Endothelial cell of umbilical vein (primary cell): ENCODE results near the gene TRAF1. TPM values are rescaled to one million over a fixed set of nuclear protein-coding genes. Genes with fewer than 3 reads are reported as not detected.

ENCODE experiments used
- BruUV-seq: library from RNA; stranded (reverse); fragments of 400-500 nt; replicated peaks from 2 replicates; lab custom pipeline; 2021; lab: Mats Ljungman, UMichigan
- CTCF ChIA-PET: fragments of 300-600, 350-600 bp; sonication (Branson Sonifier 250); formaldehyde crosslinking; loops from one replicate; lab custom pipeline; 2021; ENCODE audit warnings: antibody characterized with exemption, inconsistent platforms; lab: Charles Lee
- POLR2A ChIA-PET: fragments of 300-600, 350-600 bp; sonication (Branson Sonifier 250); formaldehyde crosslinking; loops from one replicate; lab custom pipeline; 2021; ENCODE audit warnings: antibody characterized with exemption, inconsistent platforms; lab: Charles Lee
- DNase-seq: peaks from one replicate; pipeline ENCODE4 v3.0.0-alpha.2; 2011; ENCODE audit warnings: low read depth, low spot score
- FAIRE-seq: peaks from 2 replicates; lab custom pipeline; 2011; peaks lifted over from hg19 to GRCh38; lab: Jason Lieb, UNC
- H2AFZ ChIP-seq: 2 replicates; pipeline ENCODE4 v1.6.0; 2012; ENCODE audit warnings: low read depth, low read length, control low read depth, inconsistent platforms
- H3K27ac ChIP-seq: 2 replicates; pipeline ENCODE4 v1.5.1; 2011; ENCODE audit warnings: low read depth, mild to moderate bottlenecking, control low read depth, low read length, moderate library complexity; ENCODE audit not compliant: insufficient read depth
- H3K27me3 ChIP-seq, 2 experiments: 2 replicates each; pipeline versions ENCODE4 v1.6.0 to v1.6.1; 2011; ENCODE audit warnings: low read length in 2 of 2, mixed read lengths in 1 of 2; ENCODE audit not compliant: control insufficient read depth in 2 of 2, insufficient read depth in 2 of 2
- H3K36me3 ChIP-seq, 2 experiments: 2 replicates in 1 of 2; 3 replicates in 1 of 2; pipeline ENCODE4 v1.5.1; 2011; ENCODE audit warnings: low read length in 2 of 2, mild to moderate bottlenecking in 1 of 2, moderate library complexity in 1 of 2; ENCODE audit not compliant: control insufficient read depth in 2 of 2, insufficient read depth in 2 of 2; ENCODE audit errors: extremely low read depth in 1 of 2
- H3K4me1 ChIP-seq: 3 replicates; pipeline ENCODE4 v1.5.1; 2011; ENCODE audit warnings: mild to moderate bottlenecking, low read length; ENCODE audit not compliant: control insufficient read depth, insufficient read depth; ENCODE audit errors: extremely low read depth
- H3K4me2 ChIP-seq: 2 replicates; pipeline ENCODE4 v1.6.1; 2011; ENCODE audit warnings: low read length, control low read depth, mixed read lengths; ENCODE audit not compliant: insufficient read depth
- H3K4me3 ChIP-seq, 3 experiments: fragments of 200-600 bp in 1 of 3; sonication (generic), shearing (Covaris generic) in 1 of 3; replicated peaks in 1 of 3; 2 replicates each; pipeline ENCODE4 v1.5.1; 2011 to 2016; ENCODE audit warnings: control low read depth in 3 of 3, low read length in 3 of 3, mild to moderate bottlenecking in 2 of 3, inconsistent platforms in 1 of 3, low read depth in 1 of 3, moderate library complexity in 1 of 3; ENCODE audit not compliant: insufficient read depth in 1 of 3
- H3K79me2 ChIP-seq: 2 replicates; pipeline ENCODE4 v1.6.0; 2012; ENCODE audit warnings: low read length, inconsistent platforms; ENCODE audit not compliant: control insufficient read depth, insufficient read depth
- H3K9ac ChIP-seq: replicated peaks from 2 replicates; pipeline ENCODE3; 2011; ENCODE audit warnings: low read length, control low read depth; ENCODE audit not compliant: insufficient read depth; ENCODE audit errors: extremely low read depth
- H3K9me1 ChIP-seq: replicated peaks from 3 replicates; pipeline ENCODE4 v1.6.0; 2011; ENCODE audit warnings: mild to moderate bottlenecking, low read length; ENCODE audit not compliant: control insufficient read depth, insufficient read depth; ENCODE audit errors: extremely low read depth
- H3K9me3 ChIP-seq: replicated peaks from 2 replicates; pipeline ENCODE4 v1.5.1; 2012; ENCODE audit warnings: low read length, inconsistent platforms; ENCODE audit not compliant: control insufficient read depth, insufficient read depth
- H4K20me1 ChIP-seq: replicated peaks from 2 replicates; pipeline ENCODE3; 2011; ENCODE audit warnings: mild to moderate bottlenecking, low read length; ENCODE audit not compliant: control insufficient read depth, insufficient read depth; ENCODE audit errors: extremely low read depth
- EZH2 ChIP-seq: IDR thresholded peaks from 2 replicates; pipeline ENCODE4 v1.6.1; 2012; ENCODE audit warnings: borderline replicate concordance, low read depth, mild to moderate bottlenecking, moderate library complexity, low read length, inconsistent platforms; ENCODE audit not compliant: severe bottlenecking
- GATA2 ChIP-seq: IDR thresholded peaks from 2 replicates; pipeline ENCODE4 v1.7.0; 2011; ENCODE audit warnings: low read depth, mild to moderate bottlenecking, moderate library complexity, mixed read lengths, low read length; ENCODE audit not compliant: insufficient read length, insufficient read depth
- JUN ChIP-seq: IDR thresholded peaks from 2 replicates; pipeline ENCODE4 v1.6.1; 2011; ENCODE audit warnings: borderline replicate concordance, low read depth; ENCODE audit not compliant: insufficient read length, insufficient read depth
- MYC ChIP-seq: IDR thresholded peaks from one replicate; pipeline ENCODE4 v1.6.1; 2011; ENCODE audit warnings: mild to moderate bottlenecking, low read depth, low read length
- POLR2A ChIP-seq: IDR thresholded peaks from 2 replicates; pipeline ENCODE4 v1.6.1; 2012; ENCODE audit warnings: low read depth, mild to moderate bottlenecking, control low read depth, low read length
- POLR2AphosphoS5 ChIP-seq: IDR thresholded peaks from 2 replicates; pipeline ENCODE4 v1.6.1; 2012; ENCODE audit warnings: low read depth, mild to moderate bottlenecking, control low read depth, low read length, moderate library complexity; ENCODE audit not compliant: insufficient read depth
- dilution Hi-C: fragments of 300-500 bp; cut with MboI; formaldehyde crosslinking; loops from one replicate; pipeline ENCODE4 v1.15.0; 2019; ENCODE audit warnings: low sequenced_read_pairs; ENCODE audit not compliant: extremely low pct_ligation_motif_present
- intact Hi-C: fragments of 100-400 bp; cut with micrococcal nuclease; formaldehyde crosslinking; loops from one replicate; pipeline ENCODE4 v1.10.0; 2022
- polyA plus RNA-seq, 4 experiments: library from polyadenylated mRNA; depleted of rRNA in 3 of 4; stranded (reverse) in 3 of 4; unstranded in 1 of 4; fragments of >200 nt; gene quantifications; 2 replicates each; pipeline versions ENCODE4 v1.2.1 to v1.2.3, GENCODE V29; 2011 to 2012; ENCODE audit warnings: missing spikeins in 1 of 4
- total RNA-seq: library from RNA; stranded (reverse); gene quantifications from 2 replicates; pipeline ENCODE4 v1.2.3, GENCODE V29; 2021

The TRAF1 gene
- total and polyA plus RNA-seq, 2 donors (not counting 3 experiments of a cell fraction or from before 2014, with no cell fraction given), result 2.0 to 2.6 TPM

GRCh38 chr9:120890320-120891244, 36.0 kb downstream of the TRAF1 start:
- FAIRE-seq (no peak), DNase-seq (no peak)
- Histone ChIP-seq H3K27me3 (no peaks in the 10 kb centered on the region), H3K4me1 (peaks cover 25% of the 10 kb centered on the region), H3K9me1 (no peaks in the 10 kb centered on the region), H2AFZ (no peak overlapping the region), H3K4me2 (no peak overlapping the region), H3K79me2 (no peaks in the 10 kb centered on the region), H3K4me3 (no peak overlapping the region), H3K36me3 (no peaks in the 10 kb centered on the region), H3K27ac (no peak overlapping the region), H4K20me1 (no peaks in the 10 kb centered on the region), H3K9ac (no peak overlapping the region), H3K9me3 (no peaks in the 10 kb centered on the region)
- BruUV-seq, result no TSS peak
- POLR2A ChIA-PET, result interaction anchor here (0.6 kb wide), 2 partner anchors 174 to 406 kb away, joined by 4 to 6 read pairs; no protein-coding TSS in a partner anchor
- dilution Hi-C loops (no loop called here), intact Hi-C loops (no loop called here)
- CTCF ChIA-PET, result interaction anchor here (1.1 to 3.1 kb wide), 5 partner anchors 14 to 91 kb away, joined by 3 to 14 read pairs (median 9); partner anchors contain the start of gene PHF19
- no peak for TF ChIP-seq POLR2A
- TF ChIP-seq MYC, result no peak
- TF ChIP-seq JUN, result no peak
- TF ChIP-seq POLR2AphosphoS5, result no peak
- TF ChIP-seq EZH2, result no peak
- no peak for TF ChIP-seq GATA2
